HG03039 (cell line): Measurements from ENCODE around the gene PIPOX.

Experiments used
- ATAC-seq: cut with Tn5 transposase; IDR thresholded peaks from one replicate; pipeline ENCODE4 v1.9.1; 2021; ENCODE audit warnings: mild to moderate bottlenecking, moderate library complexity; ENCODE audit not compliant: unreplicated experiment

Gene PIPOX

DNA sequence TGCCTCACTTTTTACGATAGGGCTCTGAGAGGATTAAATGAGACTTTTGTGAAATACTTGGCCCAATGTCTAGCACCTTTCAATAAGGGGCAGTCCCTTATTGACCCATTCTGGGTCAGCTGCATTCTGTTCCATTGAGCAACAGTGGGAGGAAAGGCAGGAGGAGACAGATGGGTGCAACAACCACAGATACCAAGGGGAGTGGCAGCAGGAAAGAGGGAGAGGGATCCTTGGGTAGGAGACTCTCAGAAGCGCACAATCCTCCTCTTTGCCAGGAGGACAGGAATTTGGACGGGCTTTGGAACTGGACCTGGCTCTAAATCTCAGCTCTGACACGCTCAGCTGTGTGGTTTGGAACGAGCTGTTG, 3.5 kb downstream of the PIPOX start:
- no peak for ATAC-seq

DNA sequence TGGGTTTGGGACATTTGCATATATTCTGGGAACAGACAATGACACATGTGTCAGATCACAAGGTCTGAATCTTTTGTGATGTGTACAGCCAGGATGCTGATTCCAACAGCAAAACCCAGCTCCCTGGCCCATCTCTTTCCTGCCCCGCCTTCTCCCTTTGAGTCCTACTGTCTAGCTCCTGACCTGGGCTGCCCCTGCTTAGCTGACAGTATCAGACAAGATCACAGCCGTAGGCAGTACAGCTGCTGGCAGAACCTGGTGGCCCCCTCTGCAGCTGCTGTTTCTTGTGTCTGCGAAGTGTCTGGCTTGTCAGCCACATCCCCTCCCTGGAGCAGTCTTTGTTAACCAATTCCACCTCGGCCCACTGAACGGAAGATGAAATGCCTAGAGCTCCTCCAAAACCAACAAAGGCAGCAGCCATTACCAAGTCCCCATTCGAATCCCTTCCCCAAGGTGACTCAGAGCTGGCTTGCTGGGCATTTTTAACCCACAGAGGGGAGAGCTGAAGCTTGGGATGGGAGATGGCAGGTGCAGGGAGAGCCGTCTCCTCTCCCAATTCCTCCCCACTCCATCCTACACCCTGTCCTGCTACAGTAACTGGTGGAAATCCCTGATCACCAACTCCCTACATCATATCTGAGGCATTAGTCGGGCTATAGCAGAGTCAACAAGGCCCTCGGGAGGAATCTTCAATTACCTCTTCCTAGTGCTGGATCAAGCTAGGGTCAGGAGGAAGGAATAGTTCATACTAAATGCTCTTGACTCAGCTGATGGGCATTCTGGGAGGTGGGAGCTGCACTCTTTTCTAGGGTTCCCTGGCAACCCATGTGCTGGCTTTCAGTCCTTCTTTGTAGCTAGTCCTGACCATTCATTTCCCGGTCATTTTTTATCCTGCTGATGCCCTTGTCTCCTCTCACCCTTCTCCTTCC, 5.8 kb downstream of the PIPOX start:
- ATAC-seq: no peak

DNA sequence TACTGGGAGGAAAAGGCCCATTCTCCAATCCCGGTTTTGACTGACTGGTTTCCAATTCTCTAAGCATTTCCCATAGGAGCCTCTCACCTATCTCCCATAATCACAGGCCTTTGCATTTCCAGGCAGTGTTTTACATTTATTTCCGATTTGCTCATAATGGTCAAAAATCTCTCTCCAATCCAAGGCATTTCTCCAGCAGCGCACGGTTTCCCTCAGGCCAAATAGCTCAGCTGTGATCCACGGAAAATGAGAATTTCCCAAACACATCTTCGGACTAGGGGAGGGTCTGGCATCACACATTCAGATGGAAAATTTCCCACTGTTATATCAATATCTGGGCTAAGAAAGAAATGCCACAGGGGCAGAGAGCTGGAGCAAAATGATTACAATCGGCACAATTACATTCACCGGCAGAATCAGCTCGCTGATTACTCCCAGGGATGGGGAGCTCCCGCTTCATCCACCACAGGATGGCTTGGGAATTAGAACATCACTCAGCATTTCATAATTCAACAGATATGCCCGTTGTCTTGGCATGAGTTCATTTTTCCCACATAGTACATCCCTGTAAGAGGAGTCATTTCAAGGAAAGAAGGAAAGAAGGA, 6.7 kb downstream of the PIPOX start:
- no peak for ATAC-seq

DNA sequence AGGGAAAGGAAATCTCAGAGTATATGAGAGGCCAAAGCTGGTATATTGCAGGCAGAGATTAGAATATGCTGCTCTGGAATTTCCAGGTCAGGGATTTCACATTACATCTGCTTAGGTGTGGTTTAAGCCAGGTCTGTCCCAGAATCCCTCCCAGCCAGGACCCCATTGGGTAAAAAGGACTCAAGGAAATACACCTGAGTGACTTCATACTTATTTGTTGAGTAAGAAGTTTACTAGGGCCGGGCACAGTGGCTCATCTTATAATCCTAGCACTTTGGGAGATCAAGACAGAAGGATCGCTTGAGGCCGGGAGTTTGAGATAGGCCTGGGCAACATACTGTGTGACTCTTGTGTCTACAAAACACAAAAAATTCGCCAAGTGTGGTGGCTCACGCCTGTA, 7.2 kb downstream of the PIPOX start:
- ATAC-seq: no peak

DNA sequence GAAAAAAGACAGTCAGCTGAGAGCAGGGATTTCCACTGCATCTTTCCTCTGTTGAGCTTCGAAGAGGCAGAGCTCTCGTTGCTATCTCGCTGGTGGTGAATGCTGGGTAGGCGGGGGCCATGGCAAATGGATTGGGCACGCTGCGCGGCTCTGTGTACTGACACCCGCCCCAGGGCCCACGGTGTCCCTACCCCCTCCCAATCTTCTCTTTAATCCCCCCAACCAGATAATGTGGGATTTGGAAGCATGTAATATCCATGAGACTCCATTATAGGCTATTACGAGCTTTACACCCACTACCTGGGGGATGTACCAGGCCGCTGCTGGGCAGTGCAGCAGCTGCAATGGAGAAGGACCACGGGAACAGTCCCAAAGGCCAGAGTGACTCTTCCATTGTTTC, 8.3 kb downstream of the PIPOX start:
- ATAC-seq: no peak

DNA sequence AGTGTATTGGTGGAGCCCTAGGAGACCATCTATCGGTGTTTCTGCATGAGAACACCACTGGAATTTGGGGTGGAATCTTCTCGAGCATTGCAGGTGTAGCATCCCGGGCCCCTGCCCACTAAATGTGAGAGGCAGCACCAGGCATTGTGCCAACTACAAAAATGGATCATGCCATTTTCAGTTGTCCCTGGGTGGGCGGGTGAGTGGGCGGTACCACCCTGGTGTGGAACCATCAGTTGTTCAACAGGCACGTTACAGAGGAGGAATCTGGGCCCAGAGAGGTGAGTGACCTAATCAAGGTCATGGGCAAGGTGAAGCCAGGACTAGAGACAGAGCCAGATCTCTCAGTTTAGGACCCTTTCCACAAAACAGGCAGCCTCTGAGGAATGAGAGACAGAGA, 8.8 kb downstream of the PIPOX start:
- ATAC-seq: no peak

DNA sequence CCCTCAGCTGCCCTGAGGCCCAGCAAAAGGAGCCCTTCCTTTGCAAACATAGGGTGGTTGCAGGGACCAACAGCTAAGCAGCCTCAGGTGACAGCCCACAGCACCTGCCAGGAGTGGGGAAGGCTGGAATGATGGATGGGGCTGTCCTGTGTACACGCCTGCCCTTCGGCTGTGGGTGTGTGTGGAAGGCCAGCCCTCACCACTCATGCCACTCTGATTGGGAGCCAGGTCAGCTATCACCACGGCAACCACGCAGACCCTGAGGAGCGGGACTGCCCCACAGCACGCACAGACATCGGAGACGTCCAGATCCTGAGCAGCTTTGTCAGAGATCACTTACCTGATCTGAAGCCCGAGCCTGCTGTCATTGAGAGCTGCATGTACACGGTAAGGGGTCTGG, 11.9 kb downstream of the PIPOX start:
- no peak for ATAC-seq

DNA sequence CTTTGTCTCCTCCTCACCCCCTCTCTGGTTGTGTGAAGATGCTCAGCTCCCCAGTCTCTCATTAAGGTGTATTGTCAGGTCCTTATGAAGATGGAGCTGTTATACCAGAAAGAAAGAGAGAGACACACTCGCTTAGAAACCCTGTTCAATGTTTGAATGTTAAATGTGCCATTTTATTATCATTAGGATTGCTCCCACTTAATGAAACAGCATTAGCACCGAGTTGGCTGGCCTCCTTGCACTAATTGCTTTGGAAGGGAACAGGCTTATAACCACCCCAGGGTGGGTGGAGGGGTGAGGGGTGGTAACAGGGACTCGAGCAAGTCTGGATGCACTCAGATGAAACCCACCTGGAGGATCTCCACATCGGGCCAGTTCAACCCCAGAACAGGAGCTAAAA, 14.4 kb downstream of the PIPOX start:
- ATAC-seq: no peak

DNA sequence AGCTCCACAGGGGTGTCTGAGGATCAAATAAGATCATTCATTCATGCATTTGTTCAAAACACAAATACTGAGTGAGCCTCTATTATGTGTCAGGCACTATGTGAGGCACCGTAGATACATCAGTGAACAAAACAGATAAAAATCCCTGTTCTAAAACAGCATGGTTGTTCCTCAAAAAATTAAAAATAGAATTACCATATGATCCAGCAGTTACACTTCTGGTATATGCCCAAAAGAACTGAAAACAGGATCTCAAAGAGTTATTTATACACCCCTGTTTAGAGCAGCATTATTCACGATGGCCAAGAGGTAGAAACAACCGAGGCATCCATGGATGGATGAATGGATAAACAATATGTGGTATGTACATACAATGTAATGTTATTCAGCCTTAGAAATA, 15.4 kb downstream of the PIPOX start:
- ATAC-seq: no peak

DNA sequence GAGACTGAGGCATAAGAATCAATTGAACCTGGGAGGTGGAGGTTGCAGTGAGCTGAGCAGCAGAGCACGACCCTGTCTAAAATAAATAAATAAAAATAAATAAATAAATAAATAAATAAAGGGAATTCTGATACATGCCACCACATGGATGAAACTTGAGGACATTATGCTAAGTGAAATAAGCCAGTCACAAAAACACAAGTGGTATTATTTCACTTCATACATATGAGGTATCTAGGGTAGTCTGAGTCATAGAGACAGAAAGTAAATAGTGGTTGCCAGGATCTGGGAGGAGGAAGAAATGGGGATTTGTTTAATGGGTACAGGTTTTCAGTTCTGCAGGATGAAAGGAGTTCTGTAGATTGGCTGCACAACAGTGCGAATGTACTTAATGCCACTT, 16.3 kb downstream of the PIPOX start:
- no peak for ATAC-seq

DNA sequence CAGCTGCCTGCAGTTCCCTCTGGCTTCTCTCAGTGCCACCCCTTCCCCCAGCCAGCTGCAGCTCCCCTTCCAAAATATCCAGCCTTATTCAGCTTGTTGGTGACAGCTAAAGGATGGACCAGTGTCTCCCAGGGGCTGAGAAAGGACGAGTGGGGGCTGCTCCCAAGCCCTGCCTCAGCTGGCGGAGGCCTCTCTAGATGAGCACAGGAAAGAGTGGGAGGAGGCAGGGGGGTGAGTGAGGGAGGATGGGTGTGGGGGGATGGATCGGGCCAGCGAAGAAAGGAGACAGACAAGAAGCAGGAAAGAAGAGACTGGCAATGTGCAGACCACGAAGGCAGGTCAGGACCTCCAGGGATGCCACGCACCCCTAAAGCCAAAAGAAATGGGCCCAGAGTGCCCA, 17.5 kb downstream of the PIPOX start:
- no peak for ATAC-seq

DNA sequence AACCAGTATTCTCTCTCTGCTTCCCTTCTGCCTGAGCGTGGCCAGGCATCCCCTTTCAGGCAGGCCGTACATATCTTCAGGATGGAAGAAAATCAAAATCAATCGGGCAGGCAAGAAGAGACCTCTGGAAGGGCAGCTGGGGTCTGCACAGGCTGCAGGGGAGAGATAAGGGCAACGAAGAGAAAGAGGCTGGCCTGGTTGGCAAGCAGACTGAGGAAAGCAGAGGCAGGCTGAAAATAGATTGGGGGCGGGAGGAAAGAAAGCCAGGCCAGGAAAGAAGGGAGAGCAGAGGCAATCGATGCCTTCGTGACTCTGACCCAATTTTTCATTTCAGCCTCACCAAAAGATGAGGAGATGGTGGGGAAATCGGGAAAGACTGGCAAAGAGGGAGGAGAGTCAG, 18.1 kb downstream of the PIPOX start:
- ATAC-seq: no peak

DNA sequence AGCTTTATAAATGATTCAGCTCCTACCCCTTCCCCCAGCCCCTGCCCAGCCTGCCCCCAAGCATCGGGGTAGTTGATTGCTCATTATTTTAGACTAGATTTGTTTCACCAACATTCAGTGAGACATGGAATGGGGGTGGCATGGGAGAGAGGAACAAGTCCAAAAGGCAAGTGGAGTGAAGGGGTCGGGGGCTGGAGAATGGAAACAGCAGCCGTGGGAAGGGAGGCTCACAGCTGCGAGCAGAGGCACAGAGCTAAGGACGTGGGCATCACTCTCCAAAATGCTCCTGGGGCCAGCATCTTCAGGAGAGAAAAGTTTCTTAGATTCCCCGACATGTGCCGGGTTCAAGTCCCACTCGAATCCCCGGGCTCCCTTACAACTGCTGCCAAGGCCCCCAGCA, 19.3 kb downstream of the PIPOX start:
- no peak for ATAC-seq

DNA sequence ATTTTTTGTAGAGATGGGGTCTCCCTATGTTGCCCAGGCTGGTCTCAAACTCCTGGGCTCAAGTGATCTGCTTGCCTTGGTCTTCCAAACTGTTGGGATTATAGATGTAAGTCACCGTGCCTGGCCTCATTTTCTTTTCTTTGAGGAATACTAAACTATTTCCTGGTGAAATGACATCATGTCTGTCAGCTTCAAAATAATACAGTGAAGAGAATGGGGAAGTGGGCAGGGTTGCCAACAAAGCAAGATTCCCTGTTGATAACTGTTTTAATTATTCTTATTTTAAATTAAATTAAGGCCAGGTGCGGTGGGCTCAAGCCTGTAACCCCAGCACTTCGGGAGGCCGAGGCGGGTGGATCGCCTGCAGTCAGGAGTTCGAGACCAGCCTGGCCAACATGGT, 21.1 kb downstream of the PIPOX start:
- no peak for ATAC-seq

DNA sequence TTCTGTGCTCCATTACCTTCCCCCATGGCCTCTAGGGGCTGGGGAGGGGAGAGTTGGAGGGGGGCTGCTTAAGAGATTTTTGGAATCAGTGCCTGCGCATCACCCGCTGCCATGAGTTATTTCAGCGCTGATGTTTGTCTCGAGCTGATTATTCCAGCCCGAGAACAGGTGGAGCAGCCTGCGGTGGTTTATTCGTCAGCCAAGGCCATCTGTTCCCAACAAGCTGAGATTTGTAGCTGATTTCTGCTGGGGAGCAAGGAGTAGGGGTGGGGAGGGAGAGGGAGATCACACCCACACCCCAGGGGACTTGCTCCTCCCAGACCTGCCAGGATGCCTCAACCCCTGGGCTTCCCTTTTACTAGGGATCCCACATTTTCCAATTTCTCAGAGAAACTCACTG, 23.1 kb downstream of the PIPOX start:
- no peak for ATAC-seq

DNA sequence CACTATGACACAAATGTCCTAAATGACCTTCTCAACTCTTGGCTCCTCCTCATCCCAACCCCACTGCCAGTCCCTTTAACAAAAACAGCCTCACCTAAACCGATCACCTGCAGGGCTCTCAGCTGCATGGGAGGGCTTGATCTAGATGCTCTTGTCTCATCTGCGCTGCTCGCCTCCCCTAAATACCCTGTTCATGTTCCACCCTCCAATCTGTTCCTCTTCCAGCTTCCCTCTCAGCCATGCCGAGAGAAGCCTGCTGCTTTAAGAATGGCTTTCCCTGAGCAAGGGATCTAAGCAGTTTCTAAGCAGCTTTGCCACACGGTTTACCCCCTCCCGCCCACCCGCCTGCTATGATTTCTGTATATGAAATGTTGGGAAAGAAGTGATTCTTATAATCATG, 23.7 kb downstream of the PIPOX start:
- no peak for ATAC-seq

DNA sequence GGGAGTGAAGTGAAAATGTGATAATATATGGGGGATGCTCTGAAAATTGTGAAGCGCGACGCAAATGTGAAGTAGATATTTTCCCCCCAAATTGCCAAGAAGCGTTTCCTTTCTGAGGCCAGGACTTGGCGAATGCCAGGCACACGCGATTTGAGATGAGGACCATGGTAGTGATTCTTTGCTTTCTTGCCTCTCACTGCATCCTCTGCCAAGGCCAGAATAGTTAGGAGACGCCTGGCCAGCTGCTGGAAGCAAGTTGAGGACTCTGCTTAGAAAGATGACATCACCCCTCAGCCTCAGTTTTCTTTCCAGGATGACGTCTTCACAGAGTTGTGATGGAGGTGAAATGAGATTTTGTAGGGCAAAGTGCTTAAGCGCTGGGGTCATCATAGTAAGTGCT, 25.9 kb downstream of the PIPOX start:
- ATAC-seq: no peak

DNA sequence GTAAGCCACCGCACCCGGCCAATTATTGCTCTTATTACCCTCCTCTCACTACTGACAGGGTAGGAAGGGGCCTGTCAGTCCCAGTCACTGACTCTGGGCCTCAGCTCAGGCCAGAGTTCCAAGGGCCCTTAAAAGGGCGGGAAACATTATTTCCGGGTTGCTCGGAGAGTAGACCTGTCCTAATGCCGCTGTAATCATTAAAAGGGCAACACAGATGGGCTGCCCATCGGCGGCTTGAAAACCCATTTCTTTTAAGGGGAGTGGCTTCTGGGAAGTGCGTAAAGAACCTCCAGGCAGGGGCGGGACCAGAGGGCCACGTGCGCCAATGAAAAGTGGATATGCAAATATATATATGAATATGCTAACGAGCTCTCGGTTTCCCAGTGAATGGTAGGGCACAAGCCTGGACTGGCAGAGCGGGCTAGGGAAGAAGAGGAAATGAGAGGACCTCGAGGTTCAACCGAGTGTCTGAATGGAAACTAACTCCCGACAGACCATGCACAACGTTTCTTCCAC, 26.6 kb downstream of the PIPOX start:
- no peak for ATAC-seq

DNA sequence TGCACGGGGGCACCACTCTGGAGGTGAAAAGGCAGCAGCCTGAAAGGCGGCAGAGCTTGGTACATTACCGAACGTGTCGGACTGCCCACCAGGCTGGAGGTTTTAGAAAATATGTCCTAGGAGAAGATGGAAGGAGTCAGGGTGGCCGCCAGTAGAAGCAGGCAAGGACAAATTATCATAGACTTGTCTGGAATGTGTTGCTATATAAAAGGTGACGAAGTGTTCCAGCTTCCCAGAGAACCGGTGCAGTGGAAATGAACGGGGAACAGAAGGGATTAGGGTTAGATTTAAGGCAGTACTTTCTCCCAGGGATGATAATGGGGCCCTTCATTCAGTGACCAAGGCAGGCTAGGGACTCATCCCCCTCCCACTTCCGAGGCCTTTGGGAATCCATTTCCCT, 27.4 kb downstream of the PIPOX start:
- no peak for ATAC-seq

DNA sequence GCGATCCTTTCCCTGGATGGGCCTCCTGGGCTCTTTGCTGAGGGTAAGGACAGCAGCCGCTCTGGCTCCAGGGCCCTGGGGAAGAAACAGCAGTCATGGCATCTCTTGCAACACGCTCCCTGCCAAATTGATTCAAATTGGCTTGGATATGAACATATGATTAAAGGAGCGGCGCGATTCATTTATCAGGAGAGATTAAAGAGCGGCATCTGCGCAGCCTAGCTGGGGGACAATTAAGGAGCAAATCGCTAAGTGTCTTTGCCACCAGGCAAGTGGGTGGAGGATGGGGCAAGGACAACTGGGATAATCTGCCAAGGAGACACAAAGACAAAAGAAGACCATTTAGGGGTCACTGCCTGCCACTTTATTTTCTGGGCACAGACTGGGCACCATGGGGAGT, 27.8 kb downstream of the PIPOX start:
- no peak for ATAC-seq

DNA sequence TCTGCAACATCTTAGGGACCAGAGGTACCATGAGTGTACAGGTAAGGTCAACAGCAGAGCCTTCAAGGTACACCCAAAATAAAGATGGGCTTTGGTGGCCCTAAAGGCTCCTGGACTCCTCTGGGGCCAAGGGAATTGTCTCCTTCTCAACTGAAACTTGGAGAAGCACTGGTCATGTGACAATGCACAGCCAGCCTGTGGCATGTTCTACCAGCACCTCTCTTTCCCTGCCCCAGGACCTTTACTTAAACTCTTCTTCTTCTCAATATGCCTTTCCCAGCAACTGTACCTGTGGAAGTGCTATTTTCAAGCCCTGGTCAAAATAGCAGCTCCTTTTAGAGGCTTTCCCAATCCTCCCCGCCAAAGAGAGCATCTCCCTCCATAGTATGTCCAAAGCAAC, 28.4 kb downstream of the PIPOX start:
- ATAC-seq: no peak

DNA sequence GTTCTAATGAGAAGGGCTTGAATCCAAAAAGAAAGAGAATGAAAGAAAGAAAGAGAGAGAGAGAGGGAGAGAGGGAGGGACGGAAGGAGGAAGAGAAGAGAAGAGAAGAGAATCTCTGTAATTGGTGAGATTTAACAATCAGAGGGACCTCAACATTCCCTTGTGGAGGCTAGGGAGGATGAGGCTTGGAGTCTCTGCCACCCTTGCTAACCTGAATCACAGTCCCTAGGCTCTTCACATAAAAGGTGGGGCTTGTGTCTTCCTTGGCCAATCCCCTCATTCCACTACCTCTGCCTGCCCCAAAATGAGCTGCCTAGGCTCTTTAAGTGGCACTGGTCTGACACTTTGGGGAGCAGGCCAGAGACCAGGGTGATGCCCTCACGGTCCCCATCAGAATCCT, 30.1 kb downstream of the PIPOX start:
- no peak for ATAC-seq

DNA sequence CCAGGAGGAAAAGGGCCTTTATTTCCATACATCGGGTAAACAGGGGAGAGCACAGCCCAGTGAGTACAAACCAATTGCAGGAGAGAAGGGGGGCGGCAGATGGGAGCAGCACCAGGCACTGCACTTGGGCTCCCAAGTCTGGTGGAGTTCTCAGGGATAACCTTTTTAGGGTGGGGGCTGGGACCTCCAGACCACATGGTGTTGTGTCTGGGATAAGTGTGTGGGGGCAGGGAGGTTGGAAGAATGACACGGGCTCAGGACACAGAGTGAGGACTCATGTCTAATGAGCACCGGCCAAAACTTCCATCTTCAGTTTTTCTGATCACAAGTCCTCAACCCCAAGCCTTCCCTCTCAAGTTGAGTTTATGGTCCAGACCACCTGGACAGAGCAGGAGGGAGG, 30.6 kb downstream of the PIPOX start:
- ATAC-seq: no peak
